HepG2 (cell line): ENCODE results near the gene TMEFF1. TPM values are rescaled to one million over a fixed set of nuclear protein-coding genes. Genes with fewer than 3 reads are reported as not detected.
A peak's percentile ranks its signal among the peaks of the same experiment; 100 is the strongest.

ENCODE experiments used
- CBFB ChIP-seq: sonication (generic); formaldehyde crosslinking; IDR thresholded peaks from 2 replicates; pipeline ENCODE4 v1.4.0; 2020; ENCODE audit warnings: missing genetic modification reagents
- EP300 ChIP-seq, 3 experiments: sonication (generic) in 1 of 3; formaldehyde crosslinking in 1 of 3; IDR thresholded peaks; 2 replicates each; pipeline versions ENCODE4 v1.5.1 to v1.6.1; 2011 to 2020; ENCODE audit warnings: low read depth in 2 of 3, low read length in 2 of 3, borderline replicate concordance in 1 of 3, improper control_type of control experiment in 1 of 3, mild to moderate bottlenecking in 1 of 3, missing genetic modification reagents in 1 of 3, moderate library complexity in 1 of 3
- FOXK2 ChIP-seq: fragments of 450-650 bp; IDR thresholded peaks from 2 replicates; pipeline ENCODE4 v1.6.1; 2016
- HCFC1 ChIP-seq: fragments of 150-350 bp; IDR thresholded peaks from 2 replicates; pipeline ENCODE4 v1.6.1; 2014; ENCODE audit warnings: low read depth, low read length
- HDAC2 ChIP-seq: sonication (generic); formaldehyde crosslinking; IDR thresholded peaks from 2 replicates; pipeline ENCODE4 v1.4.0; 2020; ENCODE audit warnings: missing genetic modification reagents
- KDM4B ChIP-seq: sonication (generic); formaldehyde crosslinking; IDR thresholded peaks from 2 replicates; pipeline ENCODE4 v1.4.0; 2020; ENCODE audit warnings: missing genetic modification reagents
- NCOR1 ChIP-seq: fragments of 200-600 bp; sonication (generic); IDR thresholded peaks from 2 replicates; pipeline ENCODE4 v1.7.0; 2017; ENCODE audit warnings: antibody characterized with exemption, low read length, borderline replicate concordance
- RFX1 ChIP-seq: fragments of 450-650 bp; IDR thresholded peaks from 2 replicates; pipeline ENCODE4 v1.6.1; 2017
- RXRB ChIP-seq: IDR thresholded peaks from 2 replicates; pipeline ENCODE4 v1.6.1; 2016; ENCODE audit warnings: borderline replicate concordance, missing genetic modification reagents, missing compliant biosample characterization
- SAP130 ChIP-seq: IDR thresholded peaks from 2 replicates; pipeline ENCODE4 v1.6.1; 2016; ENCODE audit warnings: low read depth
- SOX6 ChIP-seq, 2 experiments: fragments of 450-650 bp in 1 of 2; sonication (generic) in 1 of 2; formaldehyde crosslinking in 1 of 2; IDR thresholded peaks; 2 replicates each; pipeline versions ENCODE4 v1.4.0 to v1.6.1; 2017 to 2020; ENCODE audit warnings: antibody characterized with exemption in 1 of 2, mild to moderate bottlenecking in 1 of 2, missing genetic modification reagents in 1 of 2
- ZNF205 ChIP-seq: IDR thresholded peaks from 2 replicates; pipeline ENCODE4 v1.6.1; 2018; ENCODE audit warnings: missing biosample characterization, missing genetic modification reagents
- ZNF350 ChIP-seq: sonication (generic); formaldehyde crosslinking; IDR thresholded peaks from 2 replicates; pipeline ENCODE4 v1.4.0; 2020; ENCODE audit warnings: mild to moderate bottlenecking, low read depth, missing genetic modification reagents, borderline replicate concordance
- ZNF816 ChIP-seq: sonication (generic); formaldehyde crosslinking; IDR thresholded peaks from 2 replicates; pipeline ENCODE4 v1.8.0; 2022; ENCODE audit warnings: missing genetic modification reagents, mild to moderate bottlenecking, borderline replicate concordance
- ZSCAN22 ChIP-seq: sonication (generic); formaldehyde crosslinking; IDR thresholded peaks from 2 replicates; pipeline ENCODE4 v1.4.0; 2020; ENCODE audit warnings: mild to moderate bottlenecking, missing genetic modification reagents
- polyA plus RNA-seq, 8 experiments: library from polyadenylated mRNA; depleted of rRNA in 3 of 8; stranded (reverse) in 7 of 8; unstranded in 1 of 8; fragments of >200 nt; fragmentation: Illumina TruSeq in 4 of 8; extraction: Trizol in 4 of 8; gene quantifications; 2 replicates each; pipeline versions ENCODE4 v1.2.1 to v1.2.3, GENCODE V29; 2011 to 2016; ENCODE audit warnings: low read depth in 4 of 8, missing spikeins in 1 of 8, mixed read lengths in 1 of 8; ENCODE audit not compliant: insufficient read depth in 1 of 8
- total RNA-seq, 5 experiments: library from RNA; depleted of rRNA; stranded (reverse); fragments of >200 nt; fragmentation: Illumina TruSeq; extraction: Trizol; gene quantifications; 2 replicates each; pipeline ENCODE4 v1.2.3, GENCODE V29; 2016; ENCODE audit warnings: low read depth in 1 of 5
- TF ChIP-seq, protein P1 (sequence below): sonication (generic); formaldehyde crosslinking; IDR thresholded peaks from 2 replicates; pipeline ENCODE4 v1.5.0; 2020; ENCODE audit warnings: missing genetic modification reagents
- TF ChIP-seq, protein P2 (sequence below): sonication (generic); formaldehyde crosslinking; IDR thresholded peaks from 2 replicates; pipeline ENCODE4 v1.4.0; 2020; ENCODE audit warnings: mild to moderate bottlenecking, missing genetic modification reagents
- TF ChIP-seq, protein P3 (sequence below): sonication (generic); formaldehyde crosslinking; IDR thresholded peaks from 2 replicates; pipeline ENCODE4 v1.4.0; 2020; ENCODE audit warnings: missing genetic modification reagents

TMEFF1 gene
- total and polyA plus RNA-seq, 2 of the 13 experiments (the other 11 are each of a cell fraction or from before 2014, with no cell fraction given) = 0.87 to 1.9 TPM

DNA sequence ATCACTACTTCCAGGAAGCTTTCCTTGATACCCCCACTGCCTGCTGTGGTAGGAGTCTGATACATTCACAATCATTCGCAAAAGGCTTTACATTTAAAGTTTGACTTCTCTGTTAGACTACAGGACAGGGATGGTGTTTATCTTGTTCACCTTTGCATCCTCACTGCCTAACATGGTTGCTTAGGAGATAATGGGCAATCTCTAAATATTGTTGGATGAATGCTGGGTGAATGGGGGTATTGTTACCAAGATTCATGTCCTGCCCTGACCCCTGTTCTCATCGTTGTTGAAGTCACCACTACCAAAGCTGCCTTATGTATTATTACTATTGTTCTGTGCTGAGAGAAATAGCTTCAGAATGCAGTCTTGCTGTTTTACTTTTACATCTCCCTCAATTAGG, 7.7 kb upstream of the TMEFF1 start (continued):
- TF ChIP-seq, protein P1, sequence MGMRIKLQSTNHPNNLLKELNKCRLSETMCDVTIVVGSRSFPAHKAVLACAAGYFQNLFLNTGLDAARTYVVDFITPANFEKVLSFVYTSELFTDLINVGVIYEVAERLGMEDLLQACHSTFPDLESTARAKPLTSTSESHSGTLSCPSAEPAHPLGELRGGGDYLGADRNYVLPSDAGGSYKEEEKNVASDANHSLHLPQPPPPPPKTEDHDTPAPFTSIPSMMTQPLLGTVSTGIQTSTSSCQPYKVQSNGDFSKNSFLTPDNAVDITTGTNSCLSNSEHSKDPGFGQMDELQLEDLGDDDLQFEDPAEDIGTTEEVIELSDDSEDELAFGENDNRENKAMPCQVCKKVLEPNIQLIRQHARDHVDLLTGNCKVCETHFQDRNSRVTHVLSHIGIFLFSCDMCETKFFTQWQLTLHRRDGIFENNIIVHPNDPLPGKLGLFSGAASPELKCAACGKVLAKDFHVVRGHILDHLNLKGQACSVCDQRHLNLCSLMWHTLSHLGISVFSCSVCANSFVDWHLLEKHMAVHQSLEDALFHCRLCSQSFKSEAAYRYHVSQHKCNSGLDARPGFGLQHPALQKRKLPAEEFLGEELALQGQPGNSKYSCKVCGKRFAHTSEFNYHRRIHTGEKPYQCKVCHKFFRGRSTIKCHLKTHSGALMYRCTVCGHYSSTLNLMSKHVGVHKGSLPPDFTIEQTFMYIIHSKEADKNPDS (CRISPR knock-in tag) = no peak
- TF ChIP-seq CBFB (CRISPR knock-in tag) (no peak), KDM4B (CRISPR knock-in tag) (no peak), RFX1 (peak; percentile 59), SAP130 (no peak), RXRB (CRISPR knock-in tag) (peak; percentile 74), NCOR1 (no peak), ZSCAN22 (CRISPR knock-in tag) (no peak), HCFC1 (no peak), ZNF816 (CRISPR knock-in tag) (no peak), EP300 (IDR thresholded peaks at IDR 0.05; ENCODE audit: low read depth in 2 of 2, low read length in 2 of 2) (peak in 1 of 2 experiments; percentile 47; a peak in 1 of 4 replicates), EP300 (CRISPR knock-in tag; IDR thresholded peaks at IDR 0.05; ENCODE audit: borderline replicate concordance) (no peak), HDAC2 (CRISPR knock-in tag) (0 out of 2 replicates have a peak, but pooled peaks have one; percentile 12), FOXK2 (peak; percentile 52; the same call in 1 of the 2 replicates), ZNF205 (CRISPR knock-in tag) (peak; percentile 99), SOX6 (IDR thresholded peaks at IDR 0.05) (no peak), SOX6 (CRISPR knock-in tag; IDR thresholded peaks at IDR 0.05) (peak; percentile 73), ZNF350 (CRISPR knock-in tag) (no peak)
- TF ChIP-seq, protein P2, sequence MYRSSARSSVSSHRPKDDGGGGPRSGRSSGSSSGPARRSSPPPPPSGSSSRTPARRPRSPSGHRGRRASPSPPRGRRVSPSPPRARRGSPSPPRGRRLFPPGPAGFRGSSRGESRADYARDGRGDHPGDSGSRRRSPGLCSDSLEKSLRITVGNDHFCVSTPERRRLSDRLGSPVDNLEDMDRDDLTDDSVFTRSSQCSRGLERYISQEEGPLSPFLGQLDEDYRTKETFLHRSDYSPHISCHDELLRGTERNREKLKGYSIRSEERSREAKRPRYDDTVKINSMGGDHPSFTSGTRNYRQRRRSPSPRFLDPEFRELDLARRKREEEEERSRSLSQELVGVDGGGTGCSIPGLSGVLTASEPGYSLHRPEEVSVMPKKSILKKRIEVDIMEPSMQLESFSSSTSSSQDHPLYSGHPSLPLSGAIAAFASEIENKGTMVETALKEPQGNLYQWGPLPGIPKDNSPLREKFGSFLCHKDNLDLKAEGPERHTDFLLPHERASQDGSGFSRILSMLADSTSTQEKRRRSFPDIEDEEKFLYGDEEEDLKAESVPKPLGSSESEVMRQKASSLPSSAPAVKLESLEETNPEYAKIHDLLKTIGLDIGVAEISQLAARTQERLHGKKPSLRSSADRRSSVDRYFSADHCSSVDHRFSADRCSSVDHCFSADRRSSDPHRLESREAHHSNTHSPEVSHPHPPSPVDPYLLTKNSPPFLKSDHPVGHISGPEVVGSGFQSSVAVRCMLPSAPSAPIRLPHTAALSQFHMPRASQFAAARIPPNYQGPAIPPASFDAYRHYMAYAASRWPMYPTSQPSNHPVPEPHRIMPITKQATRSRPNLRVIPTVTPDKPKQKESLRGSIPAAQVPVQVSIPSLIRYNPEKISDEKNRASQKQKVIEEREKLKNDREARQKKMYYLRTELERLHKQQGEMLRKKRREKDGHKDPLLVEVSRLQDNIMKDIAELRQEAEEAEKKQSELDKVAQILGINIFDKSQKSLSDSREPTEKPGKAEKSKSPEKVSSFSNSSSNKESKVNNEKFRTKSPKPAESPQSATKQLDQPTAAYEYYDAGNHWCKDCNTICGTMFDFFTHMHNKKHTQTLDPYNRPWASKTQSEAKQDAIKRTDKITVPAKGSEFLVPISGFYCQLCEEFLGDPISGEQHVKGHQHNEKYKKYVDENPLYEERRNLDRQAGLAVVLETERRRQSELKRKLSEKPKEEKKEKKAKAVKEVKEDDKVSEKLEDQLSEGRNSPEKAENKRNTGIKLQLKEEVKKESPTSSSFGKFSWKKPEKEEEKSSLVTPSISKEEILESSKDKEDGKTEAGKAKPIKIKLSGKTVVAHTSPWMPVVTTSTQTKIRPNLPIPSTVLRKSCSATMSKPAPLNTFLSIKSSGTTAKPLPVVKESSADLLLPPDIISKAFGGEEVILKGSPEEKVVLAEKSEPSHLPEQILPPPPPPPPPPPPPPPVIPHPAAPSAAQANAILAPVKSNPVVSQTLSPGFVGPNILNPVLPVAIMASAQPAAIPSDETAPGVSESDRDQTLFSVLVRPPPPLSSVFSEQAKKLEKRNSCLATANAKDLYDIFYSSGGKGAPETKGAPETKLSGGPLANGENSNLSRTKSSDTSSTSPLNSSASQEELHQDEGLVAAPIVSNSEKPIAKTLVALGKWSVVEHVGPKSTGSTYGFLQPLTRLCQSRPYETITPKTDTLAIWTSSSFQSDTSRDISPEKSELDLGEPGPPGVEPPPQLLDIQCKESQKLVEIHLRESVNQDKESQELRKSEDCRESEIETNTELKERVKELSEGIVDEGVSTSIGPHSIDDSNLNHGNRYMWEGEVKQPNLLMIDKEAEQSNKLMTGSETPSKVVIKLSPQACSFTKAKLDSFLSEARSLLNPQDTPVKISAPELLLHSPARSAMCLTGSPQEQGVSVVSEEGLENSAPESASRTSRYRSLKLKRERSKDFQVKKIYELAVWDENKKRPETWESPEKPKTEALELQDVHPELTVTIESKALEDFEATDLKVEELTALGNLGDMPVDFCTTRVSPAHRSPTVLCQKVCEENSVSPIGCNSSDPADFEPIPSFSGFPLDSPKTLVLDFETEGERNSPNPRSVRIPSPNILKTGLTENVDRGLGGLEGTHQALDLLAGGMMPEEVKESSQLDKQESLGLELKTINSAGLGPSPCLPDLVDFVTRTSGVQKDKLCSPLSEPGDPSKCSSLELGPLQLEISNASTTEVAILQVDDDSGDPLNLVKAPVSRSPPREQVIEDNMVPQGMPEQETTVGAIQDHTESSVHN = no peak
- TF ChIP-seq, protein P3, sequence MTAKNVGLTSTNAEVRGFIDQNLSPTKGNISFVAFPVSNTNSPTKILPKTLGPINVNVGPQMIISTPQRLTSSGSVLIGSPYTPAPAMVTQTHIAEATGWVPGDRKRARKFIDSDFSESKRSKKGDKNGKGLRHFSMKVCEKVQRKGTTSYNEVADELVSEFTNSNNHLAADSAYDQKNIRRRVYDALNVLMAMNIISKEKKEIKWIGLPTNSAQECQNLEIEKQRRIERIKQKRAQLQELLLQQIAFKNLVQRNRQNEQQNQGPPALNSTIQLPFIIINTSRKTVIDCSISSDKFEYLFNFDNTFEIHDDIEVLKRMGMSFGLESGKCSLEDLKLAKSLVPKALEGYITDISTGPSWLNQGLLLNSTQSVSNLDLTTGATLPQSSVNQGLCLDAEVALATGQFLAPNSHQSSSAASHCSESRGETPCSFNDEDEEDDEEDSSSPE (CRISPR knock-in tag) = no peak
